K562 (cell line): Measurements from ENCODE around the gene CNPY2. TPM values are rescaled to one million over a fixed set of nuclear protein-coding genes. Genes with fewer than 3 reads are reported as not detected.

Source experiments
- BMI1 ChIP-seq: fragments of 150-350 bp; IDR thresholded peaks from 2 replicates; pipeline ENCODE4 v1.6.1; 2014; ENCODE audit warnings: low read length
- CHCHD3 ChIP-seq: fragments of 250-450 bp; sonication (Bioruptor Pico); IDR thresholded peaks from 2 replicates; pipeline ENCODE4 v2.1.2; 2022; ENCODE audit warnings: mild to moderate bottlenecking
- ILF3 ChIP-seq: fragments of 450-650 bp; IDR thresholded peaks from 2 replicates; pipeline ENCODE4 v1.6.1; 2018; ENCODE audit warnings: antibody characterized with exemption, mild to moderate bottlenecking, moderate library complexity, borderline replicate concordance
- JUND ChIP-seq, 2 experiments: IDR thresholded peaks; 2 replicates in 1 of 2; 3 replicates in 1 of 2; pipeline ENCODE4 v1.6.1; 2011; ENCODE audit warnings: borderline replicate concordance in 2 of 2, low read depth in 2 of 2, low read length in 2 of 2, improper control_type of control experiment in 1 of 2, missing biosample characterization in 1 of 2, missing genetic modification characterization in 1 of 2, missing genetic modification reagents in 1 of 2
- L3MBTL2 ChIP-seq: fragments of 450-650 bp; IDR thresholded peaks from 2 replicates; pipeline ENCODE4 v1.6.1; 2016; ENCODE audit warnings: mild to moderate bottlenecking, moderate library complexity
- LARP7 ChIP-seq: fragments of 450-650 bp; IDR thresholded peaks from 2 replicates; pipeline ENCODE4 v1.6.1; 2016
- MECOM ChIP-seq: fragments of 250-450 bp; sonication (Bioruptor Pico); IDR thresholded peaks from 2 replicates; pipeline ENCODE4 v1.8.0; 2022; ENCODE audit warnings: inconsistent platforms
- MYC ChIP-seq, 2 experiments: fragments of 250-450 bp in 1 of 2; sonication (Bioruptor Pico) in 1 of 2; IDR thresholded peaks; 2 replicates each; pipeline versions ENCODE4 v1.5.1 to v1.6.1; 2012 to 2021; ENCODE audit warnings: low read depth in 2 of 2, borderline replicate concordance in 1 of 2, improper control_type of control experiment in 1 of 2, low read length in 1 of 2, mild to moderate bottlenecking in 1 of 2, moderate library complexity in 1 of 2
- POU5F1 ChIP-seq: fragments of 150-350 bp; IDR thresholded peaks from 2 replicates; pipeline ENCODE4 v1.6.1; 2014; ENCODE audit warnings: borderline replicate concordance, low read length, low read depth, mild to moderate bottlenecking; ENCODE audit not compliant: partially characterized antibody
- SMAD3 ChIP-seq: fragments of 450-650 bp; formaldehyde crosslinking; conservative IDR thresholded peaks from 2 replicates; pipeline ENCODE4 v1.4.0; 2020; ENCODE audit warnings: mild to moderate bottlenecking
- THRAP3 ChIP-seq: fragments of 450-650 bp; IDR thresholded peaks from 2 replicates; pipeline ENCODE4 v1.6.1; 2016; ENCODE audit warnings: mild to moderate bottlenecking, inconsistent platforms, borderline replicate concordance
- ZBED1 ChIP-seq: IDR thresholded peaks from 2 replicates; pipeline ENCODE4 v1.6.1; 2014
- ZBTB8A ChIP-seq: fragments of 450-650 bp; IDR thresholded peaks from 2 replicates; pipeline ENCODE4 v1.6.1; 2018; ENCODE audit warnings: mild to moderate bottlenecking, moderate library complexity; ENCODE audit not compliant: partially characterized antibody
- ZC3H11A ChIP-seq: IDR thresholded peaks from 2 replicates; pipeline ENCODE4 v1.6.1; 2012; ENCODE audit warnings: low read depth, low read length, improper control_type of control experiment
- ZNF282 ChIP-seq: sonication (generic); formaldehyde crosslinking; IDR thresholded peaks from 2 replicates; pipeline ENCODE4 v1.8.1; 2023; ENCODE audit warnings: missing genetic modification reagents
- polyA plus RNA-seq, 8 experiments: library from polyadenylated mRNA; depleted of rRNA in 4 of 8; stranded (reverse) in 5 of 8; unstranded in 3 of 8; fragments of >200 nt; fragmentation: Nextera tagmentation in 2 of 8; fragmentation: Illumina TruSeq in 1 of 8; extraction: Ambion mirVana in 2 of 8; extraction: Trizol in 1 of 8; gene quantifications; 2 replicates each; pipeline versions ENCODE4 v1.2.1 to v1.2.3, GENCODE V29; 2011 to 2014; ENCODE audit warnings: inconsistent platforms in 1 of 8, missing spikeins in 1 of 8
- total RNA-seq, 7 experiments: library from RNA; depleted of rRNA in 6 of 7; stranded (reverse); fragments of >200 nt in 6 of 7; fragmentation: Illumina TruSeq in 2 of 7; extraction: Trizol in 2 of 7; gene quantifications; 2 replicates each; pipeline versions ENCODE4 v1.2.1 to v1.2.3, GENCODE V29; 2011 to 2021; ENCODE audit warnings: low replicate concordance in 1 of 7
- TF ChIP-seq, protein P1 (sequence below): sonication (generic); formaldehyde crosslinking; IDR thresholded peaks from 2 replicates; pipeline ENCODE4 v1.8.0; 2023; ENCODE audit warnings: missing genetic modification reagents, mild to moderate bottlenecking, borderline replicate concordance
- TF ChIP-seq, protein P2 (sequence below): fragments of 250-450 bp; sonication (Bioruptor Pico); IDR thresholded peaks from 2 replicates; pipeline ENCODE4 v1.5.0; 2021

The CNPY2 gene
- total and polyA plus RNA-seq, 9 of the 15 experiments (the other 6 are each of a cell fraction or from before 2014, with no cell fraction given), result 33.8 to 190 (median 138) TPM

DNA sequence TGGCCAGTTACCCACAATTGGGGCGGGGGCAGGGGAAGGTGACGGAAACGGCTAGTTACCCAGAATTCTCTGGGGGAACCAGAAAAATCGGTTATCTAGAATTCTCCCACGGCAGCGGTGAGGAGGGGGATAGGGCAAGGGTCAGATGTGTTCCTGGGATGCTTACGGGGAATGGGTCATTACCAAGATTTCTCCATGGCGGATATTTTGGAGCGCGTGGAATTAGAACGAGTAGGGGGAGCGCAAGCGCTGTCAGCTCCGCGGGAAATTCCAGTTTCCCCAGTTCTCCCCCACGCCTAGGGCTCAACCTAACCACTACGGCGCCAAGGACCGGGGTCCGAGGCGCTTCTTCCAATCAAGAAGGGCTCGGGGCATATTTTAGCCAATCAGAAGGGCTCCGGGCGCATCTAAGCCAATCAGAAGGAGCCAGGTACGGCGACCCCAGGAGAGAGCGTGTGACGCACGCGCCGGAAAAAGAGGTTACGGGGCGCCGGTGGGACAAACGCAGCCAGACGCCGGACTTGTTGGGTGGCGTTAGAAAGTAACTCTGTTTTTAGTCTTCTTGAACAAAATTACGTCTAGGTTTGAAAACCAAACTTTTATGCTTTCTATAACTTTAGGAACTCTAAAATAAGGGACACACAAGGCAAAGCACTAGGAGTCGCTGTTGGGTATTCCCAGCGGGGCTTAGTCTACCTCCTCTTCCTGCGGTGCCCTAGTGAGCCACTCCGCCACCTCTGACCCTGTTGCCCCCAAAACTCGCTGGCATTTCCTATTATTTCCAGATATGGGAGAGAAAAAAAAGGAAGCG is 18.1 kb upstream of the CNPY2 start, which contains the start of gene PAN2 (continued):
- TF ChIP-seq POU5F1 (peak; percentile 56), THRAP3 (no peak), ZBED1 (no peak), SMAD3 (CRISPR knock-in tag) (peak; percentile 75; the same call in 1 of the 2 replicates), ZNF282 (CRISPR knock-in tag) (no peak), ZBTB8A (no peak), MYC (IDR thresholded peaks at IDR 0.05; ENCODE audit: low read depth, low read length) (peak; percentile 84), MYC (CRISPR knock-in tag; IDR thresholded peaks at IDR 0.05; ENCODE audit: borderline replicate concordance, low read depth) (0 out of 2 replicates have a peak, but pooled peaks have one; percentile 25), L3MBTL2 (peak; percentile 91), JUND (IDR thresholded peaks at IDR 0.05; ENCODE audit: borderline replicate concordance, low read depth, low read length) (no peak; the same call in none of the 2 replicates), JUND (tag; IDR thresholded peaks at IDR 0.05; ENCODE audit: borderline replicate concordance, low read depth, low read length) (peak; percentile 53; the same call in 1 of the 3 replicates), LARP7 (0 out of 2 replicates have a peak, but pooled peaks have one; percentile 46), BMI1 (no peak), ZC3H11A (peak; percentile 70; the same call in 1 of the 2 replicates), MECOM (CRISPR knock-in tag) (no peak), ILF3 (no peak), CHCHD3 (CRISPR knock-in tag) (no peak; the same call in 1 of the 2 replicates)
- TF ChIP-seq, protein P1, sequence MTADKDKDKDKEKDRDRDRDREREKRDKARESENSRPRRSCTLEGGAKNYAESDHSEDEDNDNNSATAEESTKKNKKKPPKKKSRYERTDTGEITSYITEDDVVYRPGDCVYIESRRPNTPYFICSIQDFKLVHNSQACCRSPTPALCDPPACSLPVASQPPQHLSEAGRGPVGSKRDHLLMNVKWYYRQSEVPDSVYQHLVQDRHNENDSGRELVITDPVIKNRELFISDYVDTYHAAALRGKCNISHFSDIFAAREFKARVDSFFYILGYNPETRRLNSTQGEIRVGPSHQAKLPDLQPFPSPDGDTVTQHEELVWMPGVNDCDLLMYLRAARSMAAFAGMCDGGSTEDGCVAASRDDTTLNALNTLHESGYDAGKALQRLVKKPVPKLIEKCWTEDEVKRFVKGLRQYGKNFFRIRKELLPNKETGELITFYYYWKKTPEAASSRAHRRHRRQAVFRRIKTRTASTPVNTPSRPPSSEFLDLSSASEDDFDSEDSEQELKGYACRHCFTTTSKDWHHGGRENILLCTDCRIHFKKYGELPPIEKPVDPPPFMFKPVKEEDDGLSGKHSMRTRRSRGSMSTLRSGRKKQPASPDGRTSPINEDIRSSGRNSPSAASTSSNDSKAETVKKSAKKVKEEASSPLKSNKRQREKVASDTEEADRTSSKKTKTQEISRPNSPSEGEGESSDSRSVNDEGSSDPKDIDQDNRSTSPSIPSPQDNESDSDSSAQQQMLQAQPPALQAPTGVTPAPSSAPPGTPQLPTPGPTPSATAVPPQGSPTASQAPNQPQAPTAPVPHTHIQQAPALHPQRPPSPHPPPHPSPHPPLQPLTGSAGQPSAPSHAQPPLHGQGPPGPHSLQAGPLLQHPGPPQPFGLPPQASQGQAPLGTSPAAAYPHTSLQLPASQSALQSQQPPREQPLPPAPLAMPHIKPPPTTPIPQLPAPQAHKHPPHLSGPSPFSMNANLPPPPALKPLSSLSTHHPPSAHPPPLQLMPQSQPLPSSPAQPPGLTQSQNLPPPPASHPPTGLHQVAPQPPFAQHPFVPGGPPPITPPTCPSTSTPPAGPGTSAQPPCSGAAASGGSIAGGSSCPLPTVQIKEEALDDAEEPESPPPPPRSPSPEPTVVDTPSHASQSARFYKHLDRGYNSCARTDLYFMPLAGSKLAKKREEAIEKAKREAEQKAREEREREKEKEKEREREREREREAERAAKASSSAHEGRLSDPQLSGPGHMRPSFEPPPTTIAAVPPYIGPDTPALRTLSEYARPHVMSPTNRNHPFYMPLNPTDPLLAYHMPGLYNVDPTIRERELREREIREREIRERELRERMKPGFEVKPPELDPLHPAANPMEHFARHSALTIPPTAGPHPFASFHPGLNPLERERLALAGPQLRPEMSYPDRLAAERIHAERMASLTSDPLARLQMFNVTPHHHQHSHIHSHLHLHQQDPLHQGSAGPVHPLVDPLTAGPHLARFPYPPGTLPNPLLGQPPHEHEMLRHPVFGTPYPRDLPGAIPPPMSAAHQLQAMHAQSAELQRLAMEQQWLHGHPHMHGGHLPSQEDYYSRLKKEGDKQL (CRISPR knock-in tag), result no peak
- TF ChIP-seq, protein P2, sequence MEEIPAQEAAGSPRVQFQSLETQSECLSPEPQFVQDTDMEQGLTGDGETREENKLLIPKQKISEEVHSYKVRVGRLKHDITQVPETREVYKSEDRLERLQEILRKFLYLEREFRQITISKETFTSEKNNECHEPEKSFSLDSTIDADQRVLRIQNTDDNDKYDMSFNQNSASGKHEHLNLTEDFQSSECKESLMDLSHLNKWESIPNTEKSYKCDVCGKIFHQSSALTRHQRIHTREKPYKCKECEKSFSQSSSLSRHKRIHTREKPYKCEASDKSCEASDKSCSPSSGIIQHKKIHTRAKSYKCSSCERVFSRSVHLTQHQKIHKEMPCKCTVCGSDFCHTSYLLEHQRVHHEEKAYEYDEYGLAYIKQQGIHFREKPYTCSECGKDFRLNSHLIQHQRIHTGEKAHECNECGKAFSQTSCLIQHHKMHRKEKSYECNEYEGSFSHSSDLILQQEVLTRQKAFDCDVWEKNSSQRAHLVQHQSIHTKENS (CRISPR knock-in tag), result no peak
